Activated T-cell treated with anti-CD3 and anti-CD28 coated beads, Interleukin-2, amount 50 U/mL, for 1 hour (primary cell): ENCODE measurements around the gene GBX1.

ENCODE experiments used
- DNase-seq: peaks from one replicate; pipeline ENCODE4 v3.0.0-alpha.2; 2020

The GBX1 gene

GRCh38 chr7:151193203-151193978 lies 25.9 kb upstream of the GBX1 start:
- no peak for DNase-seq

GRCh38 chr7:151192002-151192539 lies 24.6 kb upstream of the GBX1 start:
- DNase-seq: no peak

- DNase-seq: no peak
Measured at GRCh38 chr7:151191544-151191943, 24.1 kb upstream of the GBX1 start.

GRCh38 chr7:151189038-151189437 lies 21.5 kb upstream of the GBX1 start:
- no peak for DNase-seq

- no peak for DNase-seq
Measured at GRCh38 chr7:151188252-151188542, 20.7 kb upstream of the GBX1 start.

- no peak for DNase-seq
Measured at GRCh38 chr7:151187409-151188251, 20.1 kb upstream of the GBX1 start.

- DNase-seq: no peak
Measured at GRCh38 chr7:151186640-151187408, 19.3 kb upstream of the GBX1 start, which contains the start of gene ASB10. ASB10 (minus strand) TSS chr7:151187250; CDS start chr7:151187130, 120 bp downstream.

GRCh38 chr7:151185762-151186639 lies 18.5 kb upstream of the GBX1 start:
- no peak for DNase-seq

GRCh38 chr7:151181011-151181431 lies 13.5 kb upstream of the GBX1 start:
- no peak for DNase-seq

GRCh38 chr7:151179946-151180345 lies 12.5 kb upstream of the GBX1 start:
- DNase-seq: no peak

GRCh38 chr7:151179287-151179860 lies 11.9 kb upstream of the GBX1 start:
- no peak for DNase-seq

GRCh38 chr7:151178831-151179230 lies 11.3 kb upstream of the GBX1 start:
- DNase-seq: no peak

- DNase-seq: no peak
Measured at GRCh38 chr7:151178236-151178635, 10.7 kb upstream of the GBX1 start.

- no peak for DNase-seq
Measured at GRCh38 chr7:151177310-151177709, 9.8 kb upstream of the GBX1 start.

GRCh38 chr7:151176401-151176800 lies 8.9 kb upstream of the GBX1 start:
- DNase-seq: no peak

- no peak for DNase-seq
Measured at GRCh38 chr7:151175793-151176311, 8.4 kb upstream of the GBX1 start.

GRCh38 chr7:151175047-151175792 lies 7.7 kb upstream of the GBX1 start:
- no peak for DNase-seq

- peak; percentile 46 for DNase-seq
Measured at GRCh38 chr7:151174246-151175046, 7.0 kb upstream of the GBX1 start.

- DNase-seq: no peak
Measured at GRCh38 chr7:151173386-151174245, 6.1 kb upstream of the GBX1 start.
